WTC11 (cell line): Measurements from ENCODE around the gene TTLL9.

Experiments
- ATF6 ChIP-seq: sonication (generic); formaldehyde crosslinking; IDR thresholded peaks from 2 replicates; pipeline ENCODE4 v1.8.1; 2023; ENCODE audit warnings: mild to moderate bottlenecking, missing genetic modification reagents
- ERG ChIP-seq: fragments of 250-450 bp; sonication (Bioruptor Pico); IDR thresholded peaks from 2 replicates; pipeline ENCODE4 v1.8.0; 2021; ENCODE audit warnings: mild to moderate bottlenecking
- HMGXB4 ChIP-seq: sonication (generic); formaldehyde crosslinking; IDR thresholded peaks from 2 replicates; pipeline ENCODE4 v1.8.1; 2023; ENCODE audit warnings: mild to moderate bottlenecking, moderate library complexity, missing genetic modification reagents
- JUN ChIP-seq: sonication (generic); formaldehyde crosslinking; IDR thresholded peaks from 2 replicates; pipeline ENCODE4 v1.8.0; 2023; ENCODE audit warnings: mild to moderate bottlenecking, missing genetic modification reagents
- MLX ChIP-seq: sonication (generic); formaldehyde crosslinking; IDR thresholded peaks from 2 replicates; pipeline ENCODE4 v1.8.1; 2023; ENCODE audit warnings: mild to moderate bottlenecking, missing genetic modification reagents, moderate library complexity
- MXD4 ChIP-seq: fragments of 250-450 bp; sonication (Bioruptor Pico); IDR thresholded peaks from 2 replicates; pipeline ENCODE4 v1.8.0; 2021; ENCODE audit warnings: mild to moderate bottlenecking, moderate library complexity, borderline replicate concordance
- USF1 ChIP-seq: sonication (generic); formaldehyde crosslinking; IDR thresholded peaks from 2 replicates; pipeline ENCODE4 v1.8.0; 2022; ENCODE audit warnings: mild to moderate bottlenecking, missing genetic modification reagents
- USF2 ChIP-seq: sonication (generic); formaldehyde crosslinking; IDR thresholded peaks from 2 replicates; pipeline ENCODE4 v1.8.1; 2023; ENCODE audit warnings: mild to moderate bottlenecking, missing genetic modification reagents, moderate library complexity
- ZNF317 ChIP-seq: sonication (generic); formaldehyde crosslinking; IDR thresholded peaks from 2 replicates; pipeline ENCODE4 v1.8.1; 2023; ENCODE audit warnings: low read depth, mild to moderate bottlenecking, moderate library complexity, missing genetic modification reagents, borderline replicate concordance
- ZNF532 ChIP-seq: fragments of 250-450 bp; sonication (Bioruptor Pico); IDR thresholded peaks from 2 replicates; pipeline ENCODE4 v1.9.0; 2021; ENCODE audit warnings: mild to moderate bottlenecking, borderline replicate concordance
- TF ChIP-seq, protein P1 (sequence below): fragments of 200-600 bp; IDR thresholded peaks from 2 replicates; pipeline ENCODE4 v1.8.0; 2022; ENCODE audit warnings: antibody characterized with exemption
- TF ChIP-seq, protein P2 (sequence below): sonication (generic); formaldehyde crosslinking; IDR thresholded peaks from 2 replicates; pipeline ENCODE4 v1.8.0; 2022; ENCODE audit warnings: mild to moderate bottlenecking, missing genetic modification reagents
- TF ChIP-seq, protein P3 (sequence below): sonication (generic); formaldehyde crosslinking; IDR thresholded peaks from 2 replicates; pipeline ENCODE4 v1.8.0; 2023; ENCODE audit warnings: mild to moderate bottlenecking, missing genetic modification reagents
- TF ChIP-seq, protein P4 (sequence below): sonication (generic); formaldehyde crosslinking; conservative IDR thresholded peaks from 2 replicates; pipeline ENCODE4 v1.8.1; 2022; ENCODE audit warnings: mild to moderate bottlenecking, missing genetic modification reagents

- TF ChIP-seq, protein P1, sequence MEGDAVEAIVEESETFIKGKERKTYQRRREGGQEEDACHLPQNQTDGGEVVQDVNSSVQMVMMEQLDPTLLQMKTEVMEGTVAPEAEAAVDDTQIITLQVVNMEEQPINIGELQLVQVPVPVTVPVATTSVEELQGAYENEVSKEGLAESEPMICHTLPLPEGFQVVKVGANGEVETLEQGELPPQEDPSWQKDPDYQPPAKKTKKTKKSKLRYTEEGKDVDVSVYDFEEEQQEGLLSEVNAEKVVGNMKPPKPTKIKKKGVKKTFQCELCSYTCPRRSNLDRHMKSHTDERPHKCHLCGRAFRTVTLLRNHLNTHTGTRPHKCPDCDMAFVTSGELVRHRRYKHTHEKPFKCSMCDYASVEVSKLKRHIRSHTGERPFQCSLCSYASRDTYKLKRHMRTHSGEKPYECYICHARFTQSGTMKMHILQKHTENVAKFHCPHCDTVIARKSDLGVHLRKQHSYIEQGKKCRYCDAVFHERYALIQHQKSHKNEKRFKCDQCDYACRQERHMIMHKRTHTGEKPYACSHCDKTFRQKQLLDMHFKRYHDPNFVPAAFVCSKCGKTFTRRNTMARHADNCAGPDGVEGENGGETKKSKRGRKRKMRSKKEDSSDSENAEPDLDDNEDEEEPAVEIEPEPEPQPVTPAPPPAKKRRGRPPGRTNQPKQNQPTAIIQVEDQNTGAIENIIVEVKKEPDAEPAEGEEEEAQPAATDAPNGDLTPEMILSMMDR: no peak
- TF ChIP-seq ZNF532 (CRISPR knock-in tag) (no peak), USF2 (CRISPR knock-in tag) (no peak), ZNF317 (CRISPR knock-in tag) (no peak), HMGXB4 (no peak), MLX (CRISPR knock-in tag) (no peak), MXD4 (CRISPR knock-in tag) (no peak), ATF6 (CRISPR knock-in tag) (no peak), JUN (no peak), ERG (CRISPR knock-in tag) (no peak), USF1 (CRISPR knock-in tag) (no peak)
- TF ChIP-seq, protein P2, sequence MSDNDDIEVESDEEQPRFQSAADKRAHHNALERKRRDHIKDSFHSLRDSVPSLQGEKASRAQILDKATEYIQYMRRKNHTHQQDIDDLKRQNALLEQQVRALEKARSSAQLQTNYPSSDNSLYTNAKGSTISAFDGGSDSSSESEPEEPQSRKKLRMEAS: no peak
- TF ChIP-seq, protein P3, sequence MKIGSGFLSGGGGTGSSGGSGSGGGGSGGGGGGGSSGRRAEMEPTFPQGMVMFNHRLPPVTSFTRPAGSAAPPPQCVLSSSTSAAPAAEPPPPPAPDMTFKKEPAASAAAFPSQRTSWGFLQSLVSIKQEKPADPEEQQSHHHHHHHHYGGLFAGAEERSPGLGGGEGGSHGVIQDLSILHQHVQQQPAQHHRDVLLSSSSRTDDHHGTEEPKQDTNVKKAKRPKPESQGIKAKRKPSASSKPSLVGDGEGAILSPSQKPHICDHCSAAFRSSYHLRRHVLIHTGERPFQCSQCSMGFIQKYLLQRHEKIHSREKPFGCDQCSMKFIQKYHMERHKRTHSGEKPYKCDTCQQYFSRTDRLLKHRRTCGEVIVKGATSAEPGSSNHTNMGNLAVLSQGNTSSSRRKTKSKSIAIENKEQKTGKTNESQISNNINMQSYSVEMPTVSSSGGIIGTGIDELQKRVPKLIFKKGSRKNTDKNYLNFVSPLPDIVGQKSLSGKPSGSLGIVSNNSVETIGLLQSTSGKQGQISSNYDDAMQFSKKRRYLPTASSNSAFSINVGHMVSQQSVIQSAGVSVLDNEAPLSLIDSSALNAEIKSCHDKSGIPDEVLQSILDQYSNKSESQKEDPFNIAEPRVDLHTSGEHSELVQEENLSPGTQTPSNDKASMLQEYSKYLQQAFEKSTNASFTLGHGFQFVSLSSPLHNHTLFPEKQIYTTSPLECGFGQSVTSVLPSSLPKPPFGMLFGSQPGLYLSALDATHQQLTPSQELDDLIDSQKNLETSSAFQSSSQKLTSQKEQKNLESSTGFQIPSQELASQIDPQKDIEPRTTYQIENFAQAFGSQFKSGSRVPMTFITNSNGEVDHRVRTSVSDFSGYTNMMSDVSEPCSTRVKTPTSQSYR (CRISPR knock-in tag): no peak
- TF ChIP-seq, protein P4, sequence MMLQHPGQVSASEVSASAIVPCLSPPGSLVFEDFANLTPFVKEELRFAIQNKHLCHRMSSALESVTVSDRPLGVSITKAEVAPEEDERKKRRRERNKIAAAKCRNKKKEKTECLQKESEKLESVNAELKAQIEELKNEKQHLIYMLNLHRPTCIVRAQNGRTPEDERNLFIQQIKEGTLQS (CRISPR knock-in tag): no peak
These were observed 11.7 kb upstream of the TTLL9 start for GRCh38 chr20:31858760-31859083.
